ENCODE data around the gene PPP1R7. TPM values are rescaled to one million over a fixed set of nuclear protein-coding genes. Genes with fewer than 3 reads are reported as not detected.

PPP1R7 gene
- total RNA-seq, 1 experiment from 2014 or later = 49.1 TPM

- no peak for TF ChIP-seq ATF6 (CRISPR knock-in tag; IDR thresholded peaks at IDR 0.05)
- ChIA-PET CTCF (interaction anchor here (0.7 to 1.5 kb wide), 6 partner anchors 12 to 368 kb away, joined by 3 to 5 read pairs (median 4); partner anchors contain the start of genes PASK and PPP1R7), POLR2A (interaction anchor here (0.8 kb wide), 1 partner anchor 31 kb away, joined by 3 read pairs; the partner anchor contains the start of gene ANO7)
- Mint-ChIP-seq H3K27ac (no peak overlapping the region), H3K4me3 (peak overlapping the region; percentile 89), H3K4me1 (peaks cover 25% of the 10 kb centered on the region), H3K36me3 (peaks cover 4% of the 10 kb centered on the region), H3K27me3 (ENCODE audit: low read depth) (peaks cover 5% of the 10 kb centered on the region), H3K9me3 (peaks cover 4% of the 10 kb centered on the region; the same call in 1 of the 2 replicates)
- ATAC-seq = no peak
- no peak for DNase-seq (ENCODE audit: low spot score)
Observed at GRCh38 chr2:241219030-241219382, 68.7 kb downstream of the PPP1R7 start.

GRCh38 chr2:241219856-241220356 lies 69.6 kb downstream of the PPP1R7 start:
- Mint-ChIP-seq H3K4me1 (peaks cover 25% of the 10 kb centered on the region), H3K9me3 (peaks cover 4% of the 10 kb centered on the region; the same call in 1 of the 2 replicates), H3K27me3 (ENCODE audit: low read depth) (peaks cover 5% of the 10 kb centered on the region), H3K27ac (no peak overlapping the region), H3K4me3 (peak overlapping the region; percentile 89), H3K36me3 (peaks cover 4% of the 10 kb centered on the region)
- no peak for DNase-seq (ENCODE audit: low spot score)
- TF ChIP-seq CBFB (CRISPR knock-in tag; IDR thresholded peaks at IDR 0.05; ENCODE audit: low read depth) (no peak), ATF6 (CRISPR knock-in tag; IDR thresholded peaks at IDR 0.05) (no peak), RELA (CRISPR knock-in tag; IDR thresholded peaks at IDR 0.05; ENCODE audit: borderline replicate concordance) (no peak), AFF4 (CRISPR knock-in tag; IDR thresholded peaks at IDR 0.05; ENCODE audit: borderline replicate concordance) (no peak)
- ChIA-PET POLR2A (no interaction called here), CTCF (interaction anchor here (0.7 kb wide), 1 partner anchor 40 kb away, joined by 3 read pairs; no protein-coding TSS in a partner anchor)
- ATAC-seq = no peak

- H3K36me3 Mint-ChIP-seq = peaks cover 9% of the 10 kb centered on the region
- no peak overlapping the region for H3K4me3 Mint-ChIP-seq
- DNase-seq (ENCODE audit: low spot score) (no peak), ATAC-seq (peak; percentile 8; the same call in 1 of the 2 replicates)
- ChIA-PET CTCF (interaction anchor here (1.3 to 1.9 kb wide), 2 partner anchors 43 to 372 kb away, joined by 3 to 4 read pairs; no protein-coding TSS in a partner anchor), POLR2A (no interaction called here)
- H3K9me3 Mint-ChIP-seq = peaks cover 4% of the 10 kb centered on the region; the same call in 1 of the 2 replicates
- TF ChIP-seq USF2 (CRISPR knock-in tag; IDR thresholded peaks at IDR 0.05) = no peak
- TF ChIP-seq TEAD4 (CRISPR knock-in tag; IDR thresholded peaks at IDR 0.05) = no peak
- TF ChIP-seq TEAD1 (CRISPR knock-in tag; IDR thresholded peaks at IDR 0.05) = no peak
- TF ChIP-seq CREB1 (CRISPR knock-in tag; IDR thresholded peaks at IDR 0.05) = no peak
- no peak for TF ChIP-seq NR1H2 (CRISPR knock-in tag; IDR thresholded peaks at IDR 0.05)
- no peak overlapping the region for H3K27ac Mint-ChIP-seq
- peaks cover 5% of the 10 kb centered on the region for H3K27me3 Mint-ChIP-seq (ENCODE audit: low read depth)
- peaks cover 15% of the 10 kb centered on the region for H3K4me1 Mint-ChIP-seq
Observed at GRCh38 chr2:241223211-241224017, 73.1 kb downstream of the PPP1R7 start.

All from WTC11 (cell line).